Measurements from ENCODE around the gene KCNN4. TPM values are rescaled to one million over a fixed set of nuclear protein-coding genes. Genes with fewer than 3 reads are reported as not detected.

KCNN4 gene
- total and polyA plus RNA-seq, 4 donors, result 0.14 to 30.3 (median 0.51) TPM

DNA sequence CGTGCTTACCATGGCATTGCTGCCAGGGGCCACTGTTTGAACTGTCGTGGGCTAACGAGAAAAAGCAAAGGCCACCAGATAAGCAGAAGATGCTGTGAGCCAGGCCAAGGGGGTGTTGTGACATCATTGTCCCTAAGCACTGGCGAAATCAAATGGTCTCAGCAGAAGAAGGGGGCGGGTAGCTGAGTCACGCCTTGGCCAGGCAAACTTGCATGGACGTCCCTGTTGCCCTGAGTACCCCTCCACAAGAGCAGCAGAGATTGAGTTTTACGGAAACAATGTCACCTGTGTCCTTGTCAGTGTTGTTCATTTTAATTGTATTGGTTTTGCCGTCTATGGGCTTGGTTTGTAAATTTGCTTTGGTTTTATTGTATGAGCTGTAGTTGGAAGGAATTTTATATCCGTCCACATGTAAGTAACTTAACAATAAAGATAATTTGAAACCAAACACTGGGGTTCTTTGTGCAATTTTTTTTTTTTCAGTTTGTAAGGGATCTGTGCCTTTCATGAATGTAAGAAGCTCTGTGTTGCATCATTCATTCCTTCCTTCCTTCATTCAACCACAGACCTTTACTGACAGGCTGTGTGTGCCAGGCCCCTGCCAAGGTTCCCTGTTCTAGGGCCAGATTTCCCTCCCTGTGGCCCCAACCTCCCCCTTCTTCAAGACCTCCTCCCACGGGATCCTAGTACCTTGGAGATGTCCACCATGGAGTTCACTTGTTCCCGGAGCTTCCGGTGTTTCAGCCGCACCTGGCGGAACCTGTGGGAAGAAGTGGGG is 12.3 kb downstream of the KCNN4 start:
- Histone ChIP-seq H3K36me3 (ENCODE audit: control insufficient read depth in 4 of 4, insufficient read depth in 3 of 4, low read depth in 1 of 4, low read length in 3 of 4) (no peaks in the 10 kb centered on the region), H3K9me3 (ENCODE audit: control insufficient read depth in 4 of 4, low read length in 3 of 4) (no peaks in the 10 kb centered on the region), H3K27ac (ENCODE audit: low read depth in 1 of 2, low read length in 2 of 2) (no peak overlapping the region), H3K27me3 (ENCODE audit: control insufficient read depth in 4 of 4, insufficient read depth in 4 of 4, low read length in 3 of 4) (no peaks in the 10 kb centered on the region), H3K4me1 (ENCODE audit: control insufficient read depth in 4 of 4, insufficient read depth in 4 of 4, low read length in 3 of 4) (no peaks in the 10 kb centered on the region), H3K9ac (ENCODE audit: low read depth in 1 of 2, low read length in 2 of 2) (no peak overlapping the region), H3K4me3 (ENCODE audit: low read depth in 1 of 3, low read length in 3 of 3) (no peak overlapping the region)
- TF ChIP-seq RXRA (IDR thresholded peaks at IDR 0.05) (no peak), SP1 (IDR thresholded peaks at IDR 0.05) (no peak), HNF4G (IDR thresholded peaks at IDR 0.05) (no peak), EGR1 (IDR thresholded peaks at IDR 0.05; ENCODE audit: low read depth in 2 of 2) (no peak)
- TF ChIP-seq, protein P1, sequence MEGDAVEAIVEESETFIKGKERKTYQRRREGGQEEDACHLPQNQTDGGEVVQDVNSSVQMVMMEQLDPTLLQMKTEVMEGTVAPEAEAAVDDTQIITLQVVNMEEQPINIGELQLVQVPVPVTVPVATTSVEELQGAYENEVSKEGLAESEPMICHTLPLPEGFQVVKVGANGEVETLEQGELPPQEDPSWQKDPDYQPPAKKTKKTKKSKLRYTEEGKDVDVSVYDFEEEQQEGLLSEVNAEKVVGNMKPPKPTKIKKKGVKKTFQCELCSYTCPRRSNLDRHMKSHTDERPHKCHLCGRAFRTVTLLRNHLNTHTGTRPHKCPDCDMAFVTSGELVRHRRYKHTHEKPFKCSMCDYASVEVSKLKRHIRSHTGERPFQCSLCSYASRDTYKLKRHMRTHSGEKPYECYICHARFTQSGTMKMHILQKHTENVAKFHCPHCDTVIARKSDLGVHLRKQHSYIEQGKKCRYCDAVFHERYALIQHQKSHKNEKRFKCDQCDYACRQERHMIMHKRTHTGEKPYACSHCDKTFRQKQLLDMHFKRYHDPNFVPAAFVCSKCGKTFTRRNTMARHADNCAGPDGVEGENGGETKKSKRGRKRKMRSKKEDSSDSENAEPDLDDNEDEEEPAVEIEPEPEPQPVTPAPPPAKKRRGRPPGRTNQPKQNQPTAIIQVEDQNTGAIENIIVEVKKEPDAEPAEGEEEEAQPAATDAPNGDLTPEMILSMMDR (IDR thresholded peaks at IDR 0.05; ENCODE audit: low read depth, low read length, missing input control), result no peak
- no peak for DNase-seq (ENCODE audit: low spot score)
- WGBS, result 62% methylated on average over 15 of the region's 15 CpGs

DNA sequence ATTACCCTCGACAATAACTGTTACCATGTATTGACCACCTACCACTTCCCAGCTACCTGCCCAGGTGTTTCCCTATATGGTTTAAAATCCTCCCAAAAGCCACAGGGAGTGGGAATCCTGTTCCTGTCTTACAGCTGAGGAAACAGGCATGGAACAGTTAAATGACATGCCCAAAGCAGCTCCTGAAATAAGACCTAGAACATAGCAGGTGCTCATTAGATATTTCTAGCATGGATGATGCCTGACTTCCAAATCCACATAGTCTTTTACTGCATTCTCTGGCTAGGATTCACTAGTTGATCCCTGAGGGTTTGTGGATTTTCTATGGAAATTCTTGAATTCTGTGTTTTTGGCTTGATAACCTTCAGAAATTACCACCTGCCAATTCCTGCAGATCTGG is 13.0 kb downstream of the KCNN4 start:
- no peaks in the 10 kb centered on the region for H3K36me3 ChIP-seq (ENCODE audit: control insufficient read depth in 4 of 4, insufficient read depth in 3 of 4, low read depth in 1 of 4, low read length in 3 of 4)
- H3K27me3 ChIP-seq (ENCODE audit: control insufficient read depth in 4 of 4, insufficient read depth in 4 of 4, low read length in 3 of 4), result no peaks in the 10 kb centered on the region
- no peak overlapping the region for H3K9ac ChIP-seq (ENCODE audit: low read depth in 1 of 2, low read length in 2 of 2)
- no peaks in the 10 kb centered on the region for H3K9me3 ChIP-seq (ENCODE audit: control insufficient read depth in 4 of 4, low read length in 3 of 4)
- WGBS, result 75% methylated on average over 1 of the region's 1 CpG
- no peak for TF ChIP-seq YY1 (IDR thresholded peaks at IDR 0.05)
- TF ChIP-seq, protein P2, sequence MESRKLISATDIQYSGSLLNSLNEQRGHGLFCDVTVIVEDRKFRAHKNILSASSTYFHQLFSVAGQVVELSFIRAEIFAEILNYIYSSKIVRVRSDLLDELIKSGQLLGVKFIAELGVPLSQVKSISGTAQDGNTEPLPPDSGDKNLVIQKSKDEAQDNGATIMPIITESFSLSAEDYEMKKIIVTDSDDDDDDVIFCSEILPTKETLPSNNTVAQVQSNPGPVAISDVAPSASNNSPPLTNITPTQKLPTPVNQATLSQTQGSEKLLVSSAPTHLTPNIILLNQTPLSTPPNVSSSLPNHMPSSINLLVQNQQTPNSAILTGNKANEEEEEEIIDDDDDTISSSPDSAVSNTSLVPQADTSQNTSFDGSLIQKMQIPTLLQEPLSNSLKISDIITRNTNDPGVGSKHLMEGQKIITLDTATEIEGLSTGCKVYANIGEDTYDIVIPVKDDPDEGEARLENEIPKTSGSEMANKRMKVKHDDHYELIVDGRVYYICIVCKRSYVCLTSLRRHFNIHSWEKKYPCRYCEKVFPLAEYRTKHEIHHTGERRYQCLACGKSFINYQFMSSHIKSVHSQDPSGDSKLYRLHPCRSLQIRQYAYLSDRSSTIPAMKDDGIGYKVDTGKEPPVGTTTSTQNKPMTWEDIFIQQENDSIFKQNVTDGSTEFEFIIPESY (IDR thresholded peaks at IDR 0.05), result no peak
- TF ChIP-seq, protein P1 (IDR thresholded peaks at IDR 0.05; ENCODE audit: low read depth, low read length, missing input control), result no peak
- no peak for TF ChIP-seq SP1 (IDR thresholded peaks at IDR 0.05)
- TF ChIP-seq, protein P3, sequence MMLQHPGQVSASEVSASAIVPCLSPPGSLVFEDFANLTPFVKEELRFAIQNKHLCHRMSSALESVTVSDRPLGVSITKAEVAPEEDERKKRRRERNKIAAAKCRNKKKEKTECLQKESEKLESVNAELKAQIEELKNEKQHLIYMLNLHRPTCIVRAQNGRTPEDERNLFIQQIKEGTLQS (IDR thresholded peaks at IDR 0.05), result no peak
- no peak for TF ChIP-seq GABPA (IDR thresholded peaks at IDR 0.05 in 1 of 2, conservative IDR thresholded peaks at IDR 0.05 in 1 of 2)
- no peak for TF ChIP-seq HNF4G (IDR thresholded peaks at IDR 0.05)
- TF ChIP-seq, protein P4, sequence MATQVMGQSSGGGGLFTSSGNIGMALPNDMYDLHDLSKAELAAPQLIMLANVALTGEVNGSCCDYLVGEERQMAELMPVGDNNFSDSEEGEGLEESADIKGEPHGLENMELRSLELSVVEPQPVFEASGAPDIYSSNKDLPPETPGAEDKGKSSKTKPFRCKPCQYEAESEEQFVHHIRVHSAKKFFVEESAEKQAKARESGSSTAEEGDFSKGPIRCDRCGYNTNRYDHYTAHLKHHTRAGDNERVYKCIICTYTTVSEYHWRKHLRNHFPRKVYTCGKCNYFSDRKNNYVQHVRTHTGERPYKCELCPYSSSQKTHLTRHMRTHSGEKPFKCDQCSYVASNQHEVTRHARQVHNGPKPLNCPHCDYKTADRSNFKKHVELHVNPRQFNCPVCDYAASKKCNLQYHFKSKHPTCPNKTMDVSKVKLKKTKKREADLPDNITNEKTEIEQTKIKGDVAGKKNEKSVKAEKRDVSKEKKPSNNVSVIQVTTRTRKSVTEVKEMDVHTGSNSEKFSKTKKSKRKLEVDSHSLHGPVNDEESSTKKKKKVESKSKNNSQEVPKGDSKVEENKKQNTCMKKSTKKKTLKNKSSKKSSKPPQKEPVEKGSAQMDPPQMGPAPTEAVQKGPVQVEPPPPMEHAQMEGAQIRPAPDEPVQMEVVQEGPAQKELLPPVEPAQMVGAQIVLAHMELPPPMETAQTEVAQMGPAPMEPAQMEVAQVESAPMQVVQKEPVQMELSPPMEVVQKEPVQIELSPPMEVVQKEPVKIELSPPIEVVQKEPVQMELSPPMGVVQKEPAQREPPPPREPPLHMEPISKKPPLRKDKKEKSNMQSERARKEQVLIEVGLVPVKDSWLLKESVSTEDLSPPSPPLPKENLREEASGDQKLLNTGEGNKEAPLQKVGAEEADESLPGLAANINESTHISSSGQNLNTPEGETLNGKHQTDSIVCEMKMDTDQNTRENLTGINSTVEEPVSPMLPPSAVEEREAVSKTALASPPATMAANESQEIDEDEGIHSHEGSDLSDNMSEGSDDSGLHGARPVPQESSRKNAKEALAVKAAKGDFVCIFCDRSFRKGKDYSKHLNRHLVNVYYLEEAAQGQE (IDR thresholded peaks at IDR 0.05), result no peak
- no peak for TF ChIP-seq NR2F2 (IDR thresholded peaks at IDR 0.05)
- TF ChIP-seq FOXA1 (IDR thresholded peaks at IDR 0.05), result no peak
- no peak for TF ChIP-seq RXRA (IDR thresholded peaks at IDR 0.05)
- TF ChIP-seq, protein P5, sequence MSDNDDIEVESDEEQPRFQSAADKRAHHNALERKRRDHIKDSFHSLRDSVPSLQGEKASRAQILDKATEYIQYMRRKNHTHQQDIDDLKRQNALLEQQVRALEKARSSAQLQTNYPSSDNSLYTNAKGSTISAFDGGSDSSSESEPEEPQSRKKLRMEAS (IDR thresholded peaks at IDR 0.05), result no peak
- TF ChIP-seq HNF4A (conservative IDR thresholded peaks at IDR 0.05), result no peak
- TF ChIP-seq JUND (IDR thresholded peaks at IDR 0.05), result no peak
- DNase-seq (ENCODE audit: low spot score), result no peak
- H3K4me1 ChIP-seq (ENCODE audit: control insufficient read depth in 4 of 4, insufficient read depth in 4 of 4, low read length in 3 of 4), result no peaks in the 10 kb centered on the region
- H3K4me3 ChIP-seq (ENCODE audit: low read depth in 1 of 3, low read length in 3 of 3), result no peak overlapping the region
- no peak overlapping the region for H3K27ac ChIP-seq (ENCODE audit: low read depth in 1 of 2, low read length in 2 of 2)

All from liver (tissue), 9 donors.